GM19351 (cell line): ENCODE results near the gene KRT222.

Experiments
- ATAC-seq: cut with Tn5 transposase; IDR thresholded peaks from one replicate; pipeline ENCODE4 v1.9.1; 2021; ENCODE audit warnings: mild to moderate bottlenecking, moderate library complexity; ENCODE audit not compliant: unreplicated experiment

Gene KRT222

DNA sequence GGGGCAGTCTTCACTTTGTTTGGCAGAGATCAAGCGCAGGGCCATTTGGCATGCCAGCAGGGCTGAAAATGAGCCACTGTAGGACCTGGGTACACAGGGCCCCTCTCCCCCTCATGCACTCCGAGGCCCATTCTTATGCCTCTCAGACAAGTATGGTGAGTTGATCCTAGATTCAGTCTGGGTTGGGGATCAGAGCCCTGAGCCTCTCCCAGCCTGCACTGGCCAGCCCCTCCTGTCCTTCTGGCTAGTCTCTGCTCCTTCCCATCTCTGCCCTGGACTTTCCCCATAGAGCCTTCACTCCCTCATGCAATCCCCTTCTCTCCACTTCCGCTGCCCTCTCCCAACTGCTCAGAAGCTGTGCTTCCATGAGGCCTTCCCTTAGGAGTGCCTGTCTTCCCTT lies 48.4 kb downstream of the KRT222 start:
- no peak for ATAC-seq

GRCh38 chr17:40615841-40616476 lies 49.0 kb downstream of the KRT222 start:
- no peak for ATAC-seq

DNA sequence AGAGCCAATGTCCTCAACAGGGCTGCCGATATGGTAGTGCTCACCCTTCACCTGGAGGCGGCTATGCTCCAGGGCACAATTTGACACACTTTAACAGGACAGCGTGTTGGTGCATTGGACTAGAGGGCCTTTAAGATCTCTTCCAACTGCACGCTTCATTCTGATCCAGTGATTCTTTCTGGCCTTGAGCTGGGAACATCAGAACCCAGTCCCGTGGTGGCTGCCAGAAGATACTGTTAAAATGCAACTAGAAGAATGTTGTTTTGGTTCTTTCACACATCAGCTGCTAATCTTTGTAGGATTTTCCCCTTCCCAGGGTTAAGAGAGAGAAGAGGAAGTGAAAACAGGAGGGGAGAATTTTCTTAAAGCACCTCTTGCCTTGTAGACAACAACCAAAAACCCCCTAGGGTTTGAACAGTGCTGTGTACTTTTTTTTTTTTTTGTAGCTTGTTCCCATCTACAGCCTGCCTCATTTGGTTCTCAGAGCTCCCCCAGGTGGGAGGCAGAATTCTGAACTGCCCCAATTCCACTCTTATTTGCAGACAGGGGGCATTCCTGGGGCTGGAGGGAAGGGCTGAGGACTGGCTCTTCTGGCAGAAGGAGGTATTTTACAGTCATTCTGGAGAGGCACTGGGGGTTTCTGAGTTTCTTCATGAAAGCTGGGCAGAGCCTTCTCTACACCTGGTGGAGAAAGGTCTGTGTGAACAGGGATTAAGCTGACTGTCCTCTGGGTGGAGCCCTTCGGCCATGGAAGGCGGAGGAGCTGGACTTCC lies 49.7 kb downstream of the KRT222 start:
- peak; percentile 72 for ATAC-seq

DNA sequence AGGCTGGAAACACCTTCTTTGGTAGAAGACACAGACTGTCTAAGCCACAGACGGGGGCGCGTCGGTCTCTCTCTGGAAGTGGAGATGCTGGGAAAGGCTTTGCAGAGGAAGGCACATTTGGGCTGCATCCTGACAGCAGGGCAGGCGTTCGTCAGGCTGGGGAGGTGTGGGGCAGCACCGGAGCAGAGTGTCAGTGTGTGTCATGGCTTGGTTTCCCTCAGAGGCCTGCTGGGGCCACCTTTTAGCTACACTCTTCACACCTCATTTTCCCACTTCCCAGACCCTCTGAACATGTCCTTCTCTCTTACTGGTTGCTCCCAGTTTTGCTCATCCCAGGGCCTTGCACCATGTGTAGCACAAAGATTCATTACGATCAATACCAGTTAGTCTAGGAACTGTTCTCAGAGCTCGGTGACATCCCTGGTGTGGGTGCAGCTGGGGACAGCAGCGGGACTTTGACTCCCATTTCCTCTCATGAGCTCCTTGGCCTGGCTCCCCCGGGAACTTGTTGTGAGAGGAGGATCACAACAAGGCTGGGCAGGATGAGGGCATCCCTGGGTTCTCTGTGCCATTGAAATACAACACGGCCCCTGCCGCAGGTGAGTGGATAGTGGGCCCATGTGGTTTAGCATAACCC lies 50.4 kb downstream of the KRT222 start:
- no peak for ATAC-seq

DNA sequence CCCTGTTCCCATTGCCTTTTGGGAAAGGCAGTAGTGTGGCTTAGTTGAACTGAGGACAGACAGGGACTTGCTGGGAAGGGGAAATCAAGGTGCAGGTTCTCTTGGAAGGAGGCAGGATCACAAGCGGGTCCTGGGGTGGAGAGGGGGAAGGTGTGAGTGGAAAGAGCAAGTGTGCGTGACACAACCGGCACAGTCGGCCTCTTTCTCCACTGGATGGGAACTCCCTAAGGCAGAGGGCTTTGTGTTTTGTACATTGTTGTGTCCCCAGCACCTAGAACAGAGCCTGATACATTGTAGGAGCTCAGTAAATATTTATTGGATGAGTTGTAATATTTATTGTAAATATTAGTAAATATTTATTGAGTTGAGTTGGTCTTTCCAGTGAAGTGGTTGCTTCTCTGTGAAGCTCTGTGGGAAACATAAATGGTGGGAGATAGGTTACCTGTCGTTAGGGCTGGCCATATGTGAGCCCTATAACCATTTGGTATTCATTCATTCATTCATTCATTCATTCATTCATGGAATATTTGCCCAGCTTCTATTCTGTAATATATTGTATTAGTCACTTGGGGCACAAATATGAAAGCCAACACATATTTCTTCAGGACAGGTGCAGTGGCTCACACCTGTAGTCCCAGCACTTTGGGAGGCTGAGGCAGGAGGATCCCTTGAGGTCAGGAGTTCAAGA lies 51.4 kb downstream of the KRT222 start:
- ATAC-seq = no peak

- no peak for ATAC-seq
Measured at GRCh38 chr17:40612599-40613244, 52.3 kb downstream of the KRT222 start.

DNA sequence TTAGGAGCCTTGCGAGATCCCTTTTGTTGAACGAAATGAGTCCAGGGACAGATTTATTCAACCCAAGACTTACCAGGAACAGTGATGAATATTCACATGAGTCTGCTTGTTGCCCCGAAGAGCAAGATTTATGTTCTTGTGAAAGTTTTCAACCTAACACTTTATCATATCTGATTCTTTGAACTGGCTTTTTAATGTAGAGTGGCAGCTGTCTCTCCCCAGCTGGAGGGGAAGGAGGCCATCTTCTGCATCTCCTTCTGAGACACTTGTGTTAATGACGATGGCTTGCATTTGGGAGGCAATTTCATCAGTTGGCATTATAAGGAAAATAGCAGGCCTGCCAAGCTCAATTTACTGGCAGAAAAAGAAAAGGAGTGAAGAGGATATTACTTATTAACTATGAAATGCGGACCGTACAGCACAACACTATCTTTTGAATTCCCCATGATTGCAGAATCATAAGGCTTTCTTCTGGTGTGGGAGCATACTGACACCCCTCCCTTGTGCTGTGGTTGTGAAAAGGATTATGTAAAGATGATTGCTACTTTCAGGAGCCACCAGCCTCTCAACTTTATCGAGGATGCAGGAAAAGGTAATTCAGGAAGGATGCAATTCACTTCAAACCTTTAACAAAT lies 53.0 kb downstream of the KRT222 start:
- no peak for ATAC-seq

DNA sequence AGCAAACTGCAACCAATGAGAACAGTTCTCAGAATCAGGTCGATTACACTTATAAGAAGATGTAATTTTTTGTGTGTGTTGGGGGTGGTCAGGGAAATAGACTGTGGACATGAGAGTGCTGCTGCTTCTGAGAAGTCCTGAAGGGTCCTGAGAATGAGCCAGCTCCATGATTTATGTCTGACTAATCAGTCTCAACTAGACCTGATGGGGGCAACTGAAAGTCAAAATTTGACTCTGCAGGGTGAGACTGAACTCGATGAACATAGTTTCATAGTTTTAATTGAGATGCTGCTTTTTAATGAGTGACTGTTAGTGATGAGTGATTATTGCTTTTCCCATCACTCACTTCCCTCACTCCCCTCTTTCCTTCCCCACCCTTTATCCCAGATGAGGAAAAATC lies 54.6 kb downstream of the KRT222 start:
- ATAC-seq = no peak

GRCh38 chr17:40608061-40608581 lies 56.9 kb downstream of the KRT222 start:
- ATAC-seq = no peak

- ATAC-seq = no peak
Measured at GRCh38 chr17:40607641-40608040, 57.3 kb downstream of the KRT222 start.

GRCh38 chr17:40606548-40607353 lies 58.2 kb downstream of the KRT222 start:
- ATAC-seq = no peak

- no peak for ATAC-seq
Measured at GRCh38 chr17:40605306-40605705, 59.7 kb downstream of the KRT222 start.
